D721Med (cell line): ENCODE measurements around the gene ZNF776.
"Not testable (repeated sequence)": the region's sequence is repeated elsewhere in the genome, so short reads cannot be mapped to it uniquely, and the experiment has no call there.

ENCODE experiments used
- DNase-seq: peaks from one replicate; pipeline ENCODE4 v3.0.0; 2011; ENCODE audit warnings: low spot score; ENCODE audit not compliant: insufficient read length
- FAIRE-seq: peaks from 2 replicates; lab custom pipeline; 2011; peaks lifted over from hg19 to GRCh38; lab: Jason Lieb, UNC
- CTCF ChIP-seq: IDR thresholded peaks from 2 replicates; pipeline ENCODE4 v1.5.1; 2012; ENCODE audit warnings: mild to moderate bottlenecking, control low read depth; ENCODE audit not compliant: insufficient read depth; ENCODE audit errors: missing control alignments

Gene ZNF776

GRCh38 chr19:57719424-57719823 lies 27.2 kb upstream of the ZNF776 start:
- DNase-seq (no peak), FAIRE-seq (no peak)
- no peak for TF ChIP-seq CTCF

- no peak for FAIRE-seq
- TF ChIP-seq CTCF = no peak
- no peak for DNase-seq
These were observed 26.6 kb upstream of the ZNF776 start for GRCh38 chr19:57719901-57720519.

GRCh38 chr19:57720878-57721277 lies 25.7 kb upstream of the ZNF776 start:
- FAIRE-seq = no peak
- no peak for DNase-seq
- no peak for TF ChIP-seq CTCF

- FAIRE-seq, DNase-seq: not testable (repeated sequence)
- TF ChIP-seq CTCF = peak; percentile 37
These were observed 8.3 kb upstream of the ZNF776 start for GRCh38 chr19:57738320-57738719.

GRCh38 chr19:57738770-57739169 lies 7.8 kb upstream of the ZNF776 start:
- DNase-seq, FAIRE-seq: not testable (repeated sequence)

- no peak for TF ChIP-seq CTCF
- FAIRE-seq (no peak), DNase-seq (no peak)
These were observed 825 bp downstream of the ZNF776 start for GRCh38 chr19:57747472-57747807.

GRCh38 chr19:57748029-57748428 lies 1.4 kb downstream of the ZNF776 start:
- DNase-seq = no peak
- TF ChIP-seq CTCF = no peak
- FAIRE-seq = no peak
